ENCODE data around the gene PCDHA5. TPM values are rescaled to one million over a fixed set of nuclear protein-coding genes. Genes with fewer than 3 reads are reported as not detected.

The PCDHA5 gene
- total RNA-seq, 1 experiment from 2014 or later: 0.10 TPM

DNA sequence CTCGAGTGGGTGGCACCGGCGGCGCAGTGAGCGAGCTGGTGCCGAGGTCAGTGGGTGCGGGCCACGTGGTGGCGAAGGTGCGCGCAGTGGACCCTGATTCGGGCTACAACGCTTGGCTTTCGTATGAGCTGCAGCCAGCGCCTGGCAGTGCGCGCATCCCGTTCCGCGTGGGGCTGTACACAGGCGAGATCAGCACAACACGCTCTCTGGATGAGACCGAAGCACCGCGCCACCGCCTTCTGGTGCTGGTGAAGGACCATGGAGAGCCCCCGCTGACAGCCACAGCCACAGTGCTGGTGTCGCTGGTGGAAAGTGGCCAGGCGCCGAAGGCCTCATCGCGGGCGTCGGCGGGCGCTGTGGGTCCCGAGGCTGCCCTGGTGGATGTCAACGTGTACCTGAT is 2.1 kb downstream of the PCDHA5 start:
- ChIA-PET POLR2A (no interaction called here), CTCF (no interaction called here)
- no peaks in the 10 kb centered on the region for H3K36me3 ChIP-seq (ENCODE audit: control insufficient read depth, insufficient read depth, low read length)
- no peak overlapping the region for H3K4me3 ChIP-seq (ENCODE audit: low read depth in 2 of 2, low read length in 2 of 2)
- no peaks in the 10 kb centered on the region for H3K27me3 ChIP-seq (ENCODE audit: control insufficient read depth, insufficient read depth, low read length)
- DNase-seq (ENCODE audit: low read depth, low spot score): no peak
- TF ChIP-seq POLR2AphosphoS5 (IDR thresholded peaks at IDR 0.05; ENCODE audit: low read depth, low read length) (no peak), TCF7L2 (IDR thresholded peaks at IDR 0.05; ENCODE audit: low read depth, low read length) (no peak), SIN3A (IDR thresholded peaks at IDR 0.05; ENCODE audit: borderline replicate concordance, insufficient read depth, low read depth, low read length) (no peak)
- TF ChIP-seq, protein P1, sequence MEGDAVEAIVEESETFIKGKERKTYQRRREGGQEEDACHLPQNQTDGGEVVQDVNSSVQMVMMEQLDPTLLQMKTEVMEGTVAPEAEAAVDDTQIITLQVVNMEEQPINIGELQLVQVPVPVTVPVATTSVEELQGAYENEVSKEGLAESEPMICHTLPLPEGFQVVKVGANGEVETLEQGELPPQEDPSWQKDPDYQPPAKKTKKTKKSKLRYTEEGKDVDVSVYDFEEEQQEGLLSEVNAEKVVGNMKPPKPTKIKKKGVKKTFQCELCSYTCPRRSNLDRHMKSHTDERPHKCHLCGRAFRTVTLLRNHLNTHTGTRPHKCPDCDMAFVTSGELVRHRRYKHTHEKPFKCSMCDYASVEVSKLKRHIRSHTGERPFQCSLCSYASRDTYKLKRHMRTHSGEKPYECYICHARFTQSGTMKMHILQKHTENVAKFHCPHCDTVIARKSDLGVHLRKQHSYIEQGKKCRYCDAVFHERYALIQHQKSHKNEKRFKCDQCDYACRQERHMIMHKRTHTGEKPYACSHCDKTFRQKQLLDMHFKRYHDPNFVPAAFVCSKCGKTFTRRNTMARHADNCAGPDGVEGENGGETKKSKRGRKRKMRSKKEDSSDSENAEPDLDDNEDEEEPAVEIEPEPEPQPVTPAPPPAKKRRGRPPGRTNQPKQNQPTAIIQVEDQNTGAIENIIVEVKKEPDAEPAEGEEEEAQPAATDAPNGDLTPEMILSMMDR (IDR thresholded peaks at IDR 0.05): no peak
- TF ChIP-seq, protein P2, sequence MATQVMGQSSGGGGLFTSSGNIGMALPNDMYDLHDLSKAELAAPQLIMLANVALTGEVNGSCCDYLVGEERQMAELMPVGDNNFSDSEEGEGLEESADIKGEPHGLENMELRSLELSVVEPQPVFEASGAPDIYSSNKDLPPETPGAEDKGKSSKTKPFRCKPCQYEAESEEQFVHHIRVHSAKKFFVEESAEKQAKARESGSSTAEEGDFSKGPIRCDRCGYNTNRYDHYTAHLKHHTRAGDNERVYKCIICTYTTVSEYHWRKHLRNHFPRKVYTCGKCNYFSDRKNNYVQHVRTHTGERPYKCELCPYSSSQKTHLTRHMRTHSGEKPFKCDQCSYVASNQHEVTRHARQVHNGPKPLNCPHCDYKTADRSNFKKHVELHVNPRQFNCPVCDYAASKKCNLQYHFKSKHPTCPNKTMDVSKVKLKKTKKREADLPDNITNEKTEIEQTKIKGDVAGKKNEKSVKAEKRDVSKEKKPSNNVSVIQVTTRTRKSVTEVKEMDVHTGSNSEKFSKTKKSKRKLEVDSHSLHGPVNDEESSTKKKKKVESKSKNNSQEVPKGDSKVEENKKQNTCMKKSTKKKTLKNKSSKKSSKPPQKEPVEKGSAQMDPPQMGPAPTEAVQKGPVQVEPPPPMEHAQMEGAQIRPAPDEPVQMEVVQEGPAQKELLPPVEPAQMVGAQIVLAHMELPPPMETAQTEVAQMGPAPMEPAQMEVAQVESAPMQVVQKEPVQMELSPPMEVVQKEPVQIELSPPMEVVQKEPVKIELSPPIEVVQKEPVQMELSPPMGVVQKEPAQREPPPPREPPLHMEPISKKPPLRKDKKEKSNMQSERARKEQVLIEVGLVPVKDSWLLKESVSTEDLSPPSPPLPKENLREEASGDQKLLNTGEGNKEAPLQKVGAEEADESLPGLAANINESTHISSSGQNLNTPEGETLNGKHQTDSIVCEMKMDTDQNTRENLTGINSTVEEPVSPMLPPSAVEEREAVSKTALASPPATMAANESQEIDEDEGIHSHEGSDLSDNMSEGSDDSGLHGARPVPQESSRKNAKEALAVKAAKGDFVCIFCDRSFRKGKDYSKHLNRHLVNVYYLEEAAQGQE (IDR thresholded peaks at IDR 0.05; ENCODE audit: insufficient read depth in 1 of 2, low read depth in 2 of 2, low read length in 1 of 2): no peak
- 0 out of 2 replicates have a peak, but pooled peaks cover 6% of the 10 kb centered on the region for H3K9me3 ChIP-seq (ENCODE audit: control insufficient read depth, insufficient read depth, low read depth, low read length)
- in situ Hi-C loops (cut with HindIII; ENCODE audit: low pct_unique_long_range_greater_than_20kb, low sequenced_read_pairs) (no loop called here), intact Hi-C loops (cut with micrococcal nuclease; ENCODE audit: unreplicated experiment) (no loop called here)
- H3K4me1 ChIP-seq (ENCODE audit: control insufficient read depth, insufficient read depth, low read length): no peaks in the 10 kb centered on the region
- no TSS peak for BruUV-seq (replicated peaks)
- no peak for ATAC-seq
- no peak overlapping the region for H3K27ac ChIP-seq (ENCODE audit: low read length)

DNA sequence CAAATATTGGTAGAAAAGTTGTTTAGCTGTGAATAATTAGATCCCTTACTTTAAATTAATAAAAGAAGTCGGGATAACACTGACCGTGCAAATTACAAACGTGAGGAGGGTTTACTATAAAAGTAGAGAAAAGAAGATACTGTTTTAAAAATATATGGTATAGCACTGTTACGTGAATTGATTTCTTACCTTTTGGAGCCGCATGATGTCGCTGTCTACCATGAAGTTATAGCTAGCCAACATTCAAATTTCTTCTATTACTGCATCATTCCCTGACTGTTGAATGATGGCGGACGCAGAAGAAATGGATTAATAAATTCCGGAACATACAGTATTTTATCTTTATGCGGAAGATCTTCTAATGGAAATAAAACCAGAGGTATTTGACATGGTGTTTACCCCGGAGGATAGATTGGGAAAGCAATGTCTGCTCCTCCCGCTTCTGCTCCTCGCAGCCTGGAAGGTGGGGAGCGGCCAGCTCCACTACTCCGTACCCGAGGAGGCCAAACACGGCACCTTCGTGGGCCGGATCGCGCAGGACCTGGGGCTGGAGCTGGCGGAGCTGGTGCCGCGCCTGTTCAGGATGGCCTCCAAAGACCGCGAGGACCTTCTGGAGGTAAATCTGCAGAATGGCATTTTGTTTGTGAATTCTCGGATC is 6.4 kb downstream of the PCDHA5 start, which contains the start of gene PCDHA6:
TSS of gene PCDHA6 (plus strand) at position 257 of the 658 bp plus-strand sequence. CDS start at position 389, 132 bp downstream.
- DNase-seq (ENCODE audit: low read depth, low spot score): no peak
- no peaks in the 10 kb centered on the region for H3K9me3 ChIP-seq (ENCODE audit: control insufficient read depth, insufficient read depth, low read depth, low read length)
- H3K36me3 ChIP-seq (ENCODE audit: control insufficient read depth, insufficient read depth, low read length): no peaks in the 10 kb centered on the region
- H3K27me3 ChIP-seq (ENCODE audit: control insufficient read depth, insufficient read depth, low read length): no peaks in the 10 kb centered on the region
- TF ChIP-seq TCF7L2 (IDR thresholded peaks at IDR 0.05; ENCODE audit: low read depth, low read length) (no peak), SIN3A (IDR thresholded peaks at IDR 0.05; ENCODE audit: borderline replicate concordance, insufficient read depth, low read depth, low read length) (no peak), POLR2AphosphoS5 (IDR thresholded peaks at IDR 0.05; ENCODE audit: low read depth, low read length) (no peak)
- TF ChIP-seq, protein P2 (IDR thresholded peaks at IDR 0.05; ENCODE audit: insufficient read depth in 1 of 2, low read depth in 2 of 2, low read length in 1 of 2): no peak
- TF ChIP-seq, protein P1 (IDR thresholded peaks at IDR 0.05): no peak
- POLR2A ChIA-PET: no interaction called here
- BruUV-seq (replicated peaks): no TSS peak
- H3K4me1 ChIP-seq (ENCODE audit: control insufficient read depth, insufficient read depth, low read length): no peaks in the 10 kb centered on the region
- intact Hi-C loops (cut with micrococcal nuclease; ENCODE audit: unreplicated experiment) (no loop called here), in situ Hi-C loops (cut with HindIII; ENCODE audit: low pct_unique_long_range_greater_than_20kb, low sequenced_read_pairs) (no loop called here)
- no peak within 1 kb of the TSS for H3K4me3 ChIP-seq (ENCODE audit: low read depth in 2 of 2, low read length in 2 of 2)
- ATAC-seq: no peak
- no peak within 1 kb of the TSS for H3K27ac ChIP-seq (ENCODE audit: low read length)
- CTCF ChIA-PET: interaction anchor here (0.6 kb wide), 1 partner anchor 12 kb away, joined by 5 read pairs; no protein-coding TSS in a partner anchor

Data from Panc1 (cell line).